Esophagus muscularis mucosa (tissue), 4 donors: ENCODE measurements around the gene ARL2BP.

Source experiments
- CTCF ChIP-seq, 3 experiments: fragments of 200-600 bp in 2 of 3; fragments of 450-650 bp in 1 of 3; sonication (generic) in 2 of 3; IDR thresholded peaks; one replicate each; pipeline ENCODE4 v1.5.1; 2017 to 2019; ENCODE audit warnings: antibody characterized with exemption in 3 of 3, mild to moderate bottlenecking in 2 of 3, moderate library complexity in 1 of 3
- EP300 ChIP-seq: sonication (generic); formaldehyde crosslinking; IDR thresholded peaks from one replicate; pipeline ENCODE4 v1.6.1; 2017; ENCODE audit warnings: antibody characterized with exemption
- POLR2A ChIP-seq: fragments of 450-650 bp; IDR thresholded peaks from one replicate; pipeline ENCODE4 v1.6.1; 2017; ENCODE audit warnings: antibody characterized with exemption, moderate library complexity, mild to moderate bottlenecking, low read depth
- POLR2AphosphoS5 ChIP-seq, 2 donors: sonication (generic); formaldehyde crosslinking; IDR thresholded peaks; one replicate each; pipeline ENCODE4 v1.6.1; 2017; ENCODE audit warnings: antibody characterized with exemption in 2 of 2

GRCh38 chr16:57225978-57226377, 19.1 kb upstream of the ARL2BP start:
- TF ChIP-seq CTCF (IDR thresholded peaks at IDR 0.05) = no peak
- TF ChIP-seq POLR2A = no peak
- no peak for TF ChIP-seq POLR2AphosphoS5 (IDR thresholded peaks at IDR 0.05)
- TF ChIP-seq EP300 = no peak
